ENCODE results near the gene TCN2. TPM values are rescaled to one million over a fixed set of nuclear protein-coding genes. Genes with fewer than 3 reads are reported as not detected.

The TCN2 gene
- total and polyA plus RNA-seq, 4 donors = 6.7 to 14.1 (median 13.0) TPM

DNA sequence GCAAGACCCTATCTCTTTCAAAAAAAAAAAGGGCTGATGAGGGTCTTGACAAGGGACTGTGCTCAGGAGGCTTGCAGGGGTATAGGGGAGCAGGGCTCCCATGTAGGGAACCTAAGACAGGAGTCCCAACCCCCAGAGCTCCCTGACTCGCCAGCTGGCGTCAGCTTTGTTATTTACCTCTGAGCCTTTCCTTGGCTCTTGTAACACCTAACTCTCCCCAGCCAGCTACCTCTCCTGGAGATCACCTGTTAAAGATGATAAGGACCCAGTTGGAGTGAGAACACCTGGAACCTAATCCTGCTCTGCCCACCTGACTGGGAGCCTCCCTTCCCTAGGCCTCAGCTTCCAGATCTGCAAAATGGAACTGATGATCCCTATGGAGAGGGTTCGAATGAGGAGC is 41.9 kb downstream of the TCN2 start:
- no peak overlapping the region for H3K27ac ChIP-seq (ENCODE audit: low read depth in 1 of 2, low read length in 2 of 2)
- no peaks in the 10 kb centered on the region for H3K27me3 ChIP-seq (ENCODE audit: control insufficient read depth in 4 of 4, insufficient read depth in 4 of 4, low read length in 3 of 4)
- H3K36me3 ChIP-seq (ENCODE audit: control insufficient read depth in 4 of 4, insufficient read depth in 3 of 4, low read depth in 1 of 4, low read length in 3 of 4) = no peaks in the 10 kb centered on the region
- WGBS = 94% methylated on average over 3 of the region's 3 CpGs
- H3K9me3 ChIP-seq (ENCODE audit: control insufficient read depth in 4 of 4, low read length in 3 of 4) = no peaks in the 10 kb centered on the region
- no peak overlapping the region for H3K4me3 ChIP-seq (ENCODE audit: low read depth in 1 of 3, low read length in 3 of 3)
- H3K9ac ChIP-seq (ENCODE audit: low read depth in 1 of 2, low read length in 2 of 2) = no peak overlapping the region
- no peak for DNase-seq (ENCODE audit: low spot score)
- TF ChIP-seq NR2F2 (IDR thresholded peaks at IDR 0.05) (no peak), HNF4G (IDR thresholded peaks at IDR 0.05) (no peak), EGR1 (IDR thresholded peaks at IDR 0.05; ENCODE audit: low read depth in 2 of 2) (no peak), SP1 (IDR thresholded peaks at IDR 0.05) (no peak), YY1 (IDR thresholded peaks at IDR 0.05) (no peak)
- TF ChIP-seq, protein P1, sequence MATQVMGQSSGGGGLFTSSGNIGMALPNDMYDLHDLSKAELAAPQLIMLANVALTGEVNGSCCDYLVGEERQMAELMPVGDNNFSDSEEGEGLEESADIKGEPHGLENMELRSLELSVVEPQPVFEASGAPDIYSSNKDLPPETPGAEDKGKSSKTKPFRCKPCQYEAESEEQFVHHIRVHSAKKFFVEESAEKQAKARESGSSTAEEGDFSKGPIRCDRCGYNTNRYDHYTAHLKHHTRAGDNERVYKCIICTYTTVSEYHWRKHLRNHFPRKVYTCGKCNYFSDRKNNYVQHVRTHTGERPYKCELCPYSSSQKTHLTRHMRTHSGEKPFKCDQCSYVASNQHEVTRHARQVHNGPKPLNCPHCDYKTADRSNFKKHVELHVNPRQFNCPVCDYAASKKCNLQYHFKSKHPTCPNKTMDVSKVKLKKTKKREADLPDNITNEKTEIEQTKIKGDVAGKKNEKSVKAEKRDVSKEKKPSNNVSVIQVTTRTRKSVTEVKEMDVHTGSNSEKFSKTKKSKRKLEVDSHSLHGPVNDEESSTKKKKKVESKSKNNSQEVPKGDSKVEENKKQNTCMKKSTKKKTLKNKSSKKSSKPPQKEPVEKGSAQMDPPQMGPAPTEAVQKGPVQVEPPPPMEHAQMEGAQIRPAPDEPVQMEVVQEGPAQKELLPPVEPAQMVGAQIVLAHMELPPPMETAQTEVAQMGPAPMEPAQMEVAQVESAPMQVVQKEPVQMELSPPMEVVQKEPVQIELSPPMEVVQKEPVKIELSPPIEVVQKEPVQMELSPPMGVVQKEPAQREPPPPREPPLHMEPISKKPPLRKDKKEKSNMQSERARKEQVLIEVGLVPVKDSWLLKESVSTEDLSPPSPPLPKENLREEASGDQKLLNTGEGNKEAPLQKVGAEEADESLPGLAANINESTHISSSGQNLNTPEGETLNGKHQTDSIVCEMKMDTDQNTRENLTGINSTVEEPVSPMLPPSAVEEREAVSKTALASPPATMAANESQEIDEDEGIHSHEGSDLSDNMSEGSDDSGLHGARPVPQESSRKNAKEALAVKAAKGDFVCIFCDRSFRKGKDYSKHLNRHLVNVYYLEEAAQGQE (IDR thresholded peaks at IDR 0.05) = no peak
- H3K4me1 ChIP-seq (ENCODE audit: control insufficient read depth in 4 of 4, insufficient read depth in 4 of 4, low read length in 3 of 4) = no peaks in the 10 kb centered on the region

DNA sequence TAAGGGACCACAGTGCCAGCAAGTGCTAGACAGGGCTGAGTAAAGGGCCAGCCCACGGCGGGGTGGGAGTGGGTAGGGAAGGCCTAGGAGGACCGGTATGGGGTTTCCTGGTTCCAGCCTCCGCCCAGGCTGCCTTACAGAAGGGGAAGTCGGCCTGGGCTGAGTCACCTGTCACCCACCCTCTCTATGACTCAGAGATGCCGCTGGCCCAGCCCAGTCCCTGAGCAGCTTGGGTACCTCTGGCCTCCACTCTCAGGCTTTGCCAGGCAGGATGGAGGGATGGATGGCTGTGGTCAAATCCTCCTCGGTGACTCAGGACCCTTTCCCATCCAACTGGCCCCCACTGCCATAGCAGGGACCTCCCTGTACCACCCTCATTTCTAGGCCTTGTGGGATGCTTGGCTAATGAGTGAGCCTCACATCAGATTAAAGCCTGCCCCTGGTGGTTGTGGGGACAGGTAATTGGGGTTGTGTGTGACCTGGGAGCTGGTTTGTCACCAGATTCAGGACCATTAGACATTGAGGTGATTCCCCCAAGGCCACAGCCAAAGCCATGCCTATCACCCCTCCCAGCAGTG is 42.5 kb downstream of the TCN2 start:
- TF ChIP-seq SP1 (IDR thresholded peaks at IDR 0.05) (no peak), FOXA2 (IDR thresholded peaks at IDR 0.05) (no peak), YY1 (IDR thresholded peaks at IDR 0.05) (no peak), HNF4A (conservative IDR thresholded peaks at IDR 0.05) (no peak), RXRA (IDR thresholded peaks at IDR 0.05) (no peak), RAD21 (IDR thresholded peaks at IDR 0.05) (no peak), TAF1 (conservative IDR thresholded peaks at IDR 0.05) (no peak), FOXA1 (IDR thresholded peaks at IDR 0.05) (no peak)
- TF ChIP-seq, protein P2, sequence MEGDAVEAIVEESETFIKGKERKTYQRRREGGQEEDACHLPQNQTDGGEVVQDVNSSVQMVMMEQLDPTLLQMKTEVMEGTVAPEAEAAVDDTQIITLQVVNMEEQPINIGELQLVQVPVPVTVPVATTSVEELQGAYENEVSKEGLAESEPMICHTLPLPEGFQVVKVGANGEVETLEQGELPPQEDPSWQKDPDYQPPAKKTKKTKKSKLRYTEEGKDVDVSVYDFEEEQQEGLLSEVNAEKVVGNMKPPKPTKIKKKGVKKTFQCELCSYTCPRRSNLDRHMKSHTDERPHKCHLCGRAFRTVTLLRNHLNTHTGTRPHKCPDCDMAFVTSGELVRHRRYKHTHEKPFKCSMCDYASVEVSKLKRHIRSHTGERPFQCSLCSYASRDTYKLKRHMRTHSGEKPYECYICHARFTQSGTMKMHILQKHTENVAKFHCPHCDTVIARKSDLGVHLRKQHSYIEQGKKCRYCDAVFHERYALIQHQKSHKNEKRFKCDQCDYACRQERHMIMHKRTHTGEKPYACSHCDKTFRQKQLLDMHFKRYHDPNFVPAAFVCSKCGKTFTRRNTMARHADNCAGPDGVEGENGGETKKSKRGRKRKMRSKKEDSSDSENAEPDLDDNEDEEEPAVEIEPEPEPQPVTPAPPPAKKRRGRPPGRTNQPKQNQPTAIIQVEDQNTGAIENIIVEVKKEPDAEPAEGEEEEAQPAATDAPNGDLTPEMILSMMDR (IDR thresholded peaks at IDR 0.05; ENCODE audit: low read depth, low read length, missing input control) = no peak
- TF ChIP-seq, protein P3, sequence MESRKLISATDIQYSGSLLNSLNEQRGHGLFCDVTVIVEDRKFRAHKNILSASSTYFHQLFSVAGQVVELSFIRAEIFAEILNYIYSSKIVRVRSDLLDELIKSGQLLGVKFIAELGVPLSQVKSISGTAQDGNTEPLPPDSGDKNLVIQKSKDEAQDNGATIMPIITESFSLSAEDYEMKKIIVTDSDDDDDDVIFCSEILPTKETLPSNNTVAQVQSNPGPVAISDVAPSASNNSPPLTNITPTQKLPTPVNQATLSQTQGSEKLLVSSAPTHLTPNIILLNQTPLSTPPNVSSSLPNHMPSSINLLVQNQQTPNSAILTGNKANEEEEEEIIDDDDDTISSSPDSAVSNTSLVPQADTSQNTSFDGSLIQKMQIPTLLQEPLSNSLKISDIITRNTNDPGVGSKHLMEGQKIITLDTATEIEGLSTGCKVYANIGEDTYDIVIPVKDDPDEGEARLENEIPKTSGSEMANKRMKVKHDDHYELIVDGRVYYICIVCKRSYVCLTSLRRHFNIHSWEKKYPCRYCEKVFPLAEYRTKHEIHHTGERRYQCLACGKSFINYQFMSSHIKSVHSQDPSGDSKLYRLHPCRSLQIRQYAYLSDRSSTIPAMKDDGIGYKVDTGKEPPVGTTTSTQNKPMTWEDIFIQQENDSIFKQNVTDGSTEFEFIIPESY (IDR thresholded peaks at IDR 0.05) = no peak
- TF ChIP-seq, protein P4, sequence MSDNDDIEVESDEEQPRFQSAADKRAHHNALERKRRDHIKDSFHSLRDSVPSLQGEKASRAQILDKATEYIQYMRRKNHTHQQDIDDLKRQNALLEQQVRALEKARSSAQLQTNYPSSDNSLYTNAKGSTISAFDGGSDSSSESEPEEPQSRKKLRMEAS (IDR thresholded peaks at IDR 0.05) = no peak
- TF ChIP-seq, protein P5, sequence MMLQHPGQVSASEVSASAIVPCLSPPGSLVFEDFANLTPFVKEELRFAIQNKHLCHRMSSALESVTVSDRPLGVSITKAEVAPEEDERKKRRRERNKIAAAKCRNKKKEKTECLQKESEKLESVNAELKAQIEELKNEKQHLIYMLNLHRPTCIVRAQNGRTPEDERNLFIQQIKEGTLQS (IDR thresholded peaks at IDR 0.05) = no peak
- TF ChIP-seq, protein P1 (IDR thresholded peaks at IDR 0.05) = no peak
- H3K4me3 ChIP-seq (ENCODE audit: low read depth in 1 of 3, low read length in 3 of 3) = no peak overlapping the region
- no peak for DNase-seq (ENCODE audit: low spot score)
- H3K27ac ChIP-seq (ENCODE audit: low read depth in 1 of 2, low read length in 2 of 2) = no peak overlapping the region
- WGBS = 74% methylated on average over 7 of the region's 7 CpGs
- H3K9ac ChIP-seq (ENCODE audit: low read depth in 1 of 2, low read length in 2 of 2) = no peak overlapping the region
- no peaks in the 10 kb centered on the region for H3K4me1 ChIP-seq (ENCODE audit: control insufficient read depth in 4 of 4, insufficient read depth in 4 of 4, low read length in 3 of 4)
- H3K9me3 ChIP-seq (ENCODE audit: control insufficient read depth in 4 of 4, low read length in 3 of 4) = no peaks in the 10 kb centered on the region
- no peaks in the 10 kb centered on the region for H3K27me3 ChIP-seq (ENCODE audit: control insufficient read depth in 4 of 4, insufficient read depth in 4 of 4, low read length in 3 of 4)
- H3K36me3 ChIP-seq (ENCODE audit: control insufficient read depth in 4 of 4, insufficient read depth in 3 of 4, low read depth in 1 of 4, low read length in 3 of 4) = no peaks in the 10 kb centered on the region

Measured in liver (tissue), 9 donors.